ENCODE data around the gene GLUD1.
A peak's percentile ranks its signal among the peaks of the same experiment; 100 is the strongest.
"Not testable (repeated sequence)": the region's sequence is repeated elsewhere in the genome, so short reads cannot be mapped to it uniquely, and the experiment has no call there.

GLUD1 gene

GRCh38 chr10:87134440-87134839, 39.8 kb upstream of the GLUD1 start:
- not testable (repeated sequence) for H3K27me3 ChIP-seq (ENCODE audit: control insufficient read depth in 1 of 2, insufficient read depth in 1 of 2, low read length in 2 of 2); H3K4me1 ChIP-seq (ENCODE audit: control insufficient read depth, insufficient read depth, low read depth, low read length); H3K23ac ChIP-seq (ENCODE audit: low read length in 2 of 2); H3K18ac ChIP-seq (ENCODE audit: low read depth in 1 of 2, low read length in 2 of 2); H3K4me3 ChIP-seq (ENCODE audit: insufficient read depth in 1 of 2, low read depth in 1 of 2, low read length in 2 of 2); H2BK5ac ChIP-seq (ENCODE audit: low read depth, low read length, poor library complexity, severe bottlenecking); H3K4ac ChIP-seq (ENCODE audit: low read depth in 1 of 2, low read length in 2 of 2); DNase-seq; H2BK120ac ChIP-seq (ENCODE audit: low read depth, low read length); H3K27ac ChIP-seq (ENCODE audit: low read length, poor library complexity, severe bottlenecking); H4K91ac ChIP-seq (ENCODE audit: low read length); H4K8ac ChIP-seq (ENCODE audit: low read length); H3K9ac ChIP-seq (ENCODE audit: low read length); H3K36me3 ChIP-seq (ENCODE audit: control insufficient read depth in 1 of 2, insufficient read depth in 2 of 2, low read depth in 1 of 2, low read length in 2 of 2); H2BK12ac ChIP-seq (ENCODE audit: low read length in 2 of 2); H3K4me2 ChIP-seq (ENCODE audit: low read length, poor library complexity, severe bottlenecking); H3K79me1 ChIP-seq (replicated peaks; ENCODE audit: low read length, poor library complexity, severe bottlenecking); H2BK15ac ChIP-seq (ENCODE audit: low read depth, poor library complexity, severe bottlenecking); H3K9me3 ChIP-seq (ENCODE audit: control insufficient read depth, low read length); H3K14ac ChIP-seq (ENCODE audit: low read length in 2 of 2); H2AFZ ChIP-seq (ENCODE audit: low read depth, low read length); H2AK5ac ChIP-seq (ENCODE audit: low read length, severe bottlenecking)
- no CpG with 5 or more reads among the region's 2 CpGs for WGBS

GRCh38 chr10:87133936-87134335, 39.3 kb upstream of the GLUD1 start:
- DNase-seq; H3K79me1 ChIP-seq (replicated peaks; ENCODE audit: low read length, poor library complexity, severe bottlenecking); H2BK5ac ChIP-seq (ENCODE audit: low read depth, low read length, poor library complexity, severe bottlenecking); H4K8ac ChIP-seq (ENCODE audit: low read length); H3K4ac ChIP-seq (ENCODE audit: low read depth in 1 of 2, low read length in 2 of 2); H2BK15ac ChIP-seq (ENCODE audit: low read depth, poor library complexity, severe bottlenecking); H3K27ac ChIP-seq (ENCODE audit: low read length, poor library complexity, severe bottlenecking); H2BK12ac ChIP-seq (ENCODE audit: low read length in 2 of 2); H4K91ac ChIP-seq (ENCODE audit: low read length); H2BK120ac ChIP-seq (ENCODE audit: low read depth, low read length); H2AK5ac ChIP-seq (ENCODE audit: low read length, severe bottlenecking); H3K23ac ChIP-seq (ENCODE audit: low read length in 2 of 2); H3K27me3 ChIP-seq (ENCODE audit: control insufficient read depth in 1 of 2, insufficient read depth in 1 of 2, low read length in 2 of 2); H3K4me3 ChIP-seq (ENCODE audit: insufficient read depth in 1 of 2, low read depth in 1 of 2, low read length in 2 of 2); H3K18ac ChIP-seq (ENCODE audit: low read depth in 1 of 2, low read length in 2 of 2); H3K14ac ChIP-seq (ENCODE audit: low read length in 2 of 2); H3K9ac ChIP-seq (ENCODE audit: low read length); H3K4me2 ChIP-seq (ENCODE audit: low read length, poor library complexity, severe bottlenecking); H3K36me3 ChIP-seq (ENCODE audit: control insufficient read depth in 1 of 2, insufficient read depth in 2 of 2, low read depth in 1 of 2, low read length in 2 of 2); H2AFZ ChIP-seq (ENCODE audit: low read depth, low read length); H3K9me3 ChIP-seq (ENCODE audit: control insufficient read depth, low read length); H3K4me1 ChIP-seq (ENCODE audit: control insufficient read depth, insufficient read depth, low read depth, low read length): not testable (repeated sequence)
- WGBS = 100% methylated on average over 1 of the region's 2 CpGs

- H3K4me3 ChIP-seq (ENCODE audit: insufficient read depth in 1 of 2, low read depth in 1 of 2, low read length in 2 of 2); H2BK12ac ChIP-seq (ENCODE audit: low read length in 2 of 2); H3K79me1 ChIP-seq (replicated peaks; ENCODE audit: low read length, poor library complexity, severe bottlenecking); H3K9ac ChIP-seq (ENCODE audit: low read length); H4K8ac ChIP-seq (ENCODE audit: low read length); H3K27ac ChIP-seq (ENCODE audit: low read length, poor library complexity, severe bottlenecking); H3K9me3 ChIP-seq (ENCODE audit: control insufficient read depth, low read length); H4K91ac ChIP-seq (ENCODE audit: low read length); H2BK120ac ChIP-seq (ENCODE audit: low read depth, low read length); H3K4me2 ChIP-seq (ENCODE audit: low read length, poor library complexity, severe bottlenecking); H3K36me3 ChIP-seq (ENCODE audit: control insufficient read depth in 1 of 2, insufficient read depth in 2 of 2, low read depth in 1 of 2, low read length in 2 of 2); H3K4me1 ChIP-seq (ENCODE audit: control insufficient read depth, insufficient read depth, low read depth, low read length); H3K27me3 ChIP-seq (ENCODE audit: control insufficient read depth in 1 of 2, insufficient read depth in 1 of 2, low read length in 2 of 2); H2BK15ac ChIP-seq (ENCODE audit: low read depth, poor library complexity, severe bottlenecking); H2AK5ac ChIP-seq (ENCODE audit: low read length, severe bottlenecking); H2AFZ ChIP-seq (ENCODE audit: low read depth, low read length); H3K18ac ChIP-seq (ENCODE audit: low read depth in 1 of 2, low read length in 2 of 2); H3K4ac ChIP-seq (ENCODE audit: low read depth in 1 of 2, low read length in 2 of 2); H2BK5ac ChIP-seq (ENCODE audit: low read depth, low read length, poor library complexity, severe bottlenecking); H3K23ac ChIP-seq (ENCODE audit: low read length in 2 of 2); H3K14ac ChIP-seq (ENCODE audit: low read length in 2 of 2): not testable (repeated sequence)
- peak; percentile 7 for DNase-seq
These were observed 37.5 kb upstream of the GLUD1 start for GRCh38 chr10:87132176-87132575.

- H3K36me3 ChIP-seq (ENCODE audit: control insufficient read depth in 1 of 2, insufficient read depth in 2 of 2, low read depth in 1 of 2, low read length in 2 of 2); H3K9me3 ChIP-seq (ENCODE audit: control insufficient read depth, low read length); H2BK12ac ChIP-seq (ENCODE audit: low read length in 2 of 2); H3K79me1 ChIP-seq (replicated peaks; ENCODE audit: low read length, poor library complexity, severe bottlenecking); H3K4me2 ChIP-seq (ENCODE audit: low read length, poor library complexity, severe bottlenecking); H3K27ac ChIP-seq (ENCODE audit: low read length, poor library complexity, severe bottlenecking); H3K23ac ChIP-seq (ENCODE audit: low read length in 2 of 2); H4K91ac ChIP-seq (ENCODE audit: low read length); H3K18ac ChIP-seq (ENCODE audit: low read depth in 1 of 2, low read length in 2 of 2); H2BK15ac ChIP-seq (ENCODE audit: low read depth, poor library complexity, severe bottlenecking); H2AK5ac ChIP-seq (ENCODE audit: low read length, severe bottlenecking); H2BK120ac ChIP-seq (ENCODE audit: low read depth, low read length); H2BK5ac ChIP-seq (ENCODE audit: low read depth, low read length, poor library complexity, severe bottlenecking); H2AFZ ChIP-seq (ENCODE audit: low read depth, low read length); H4K8ac ChIP-seq (ENCODE audit: low read length); H3K14ac ChIP-seq (ENCODE audit: low read length in 2 of 2); H3K4me3 ChIP-seq (ENCODE audit: insufficient read depth in 1 of 2, low read depth in 1 of 2, low read length in 2 of 2); H3K4me1 ChIP-seq (ENCODE audit: control insufficient read depth, insufficient read depth, low read depth, low read length); H3K9ac ChIP-seq (ENCODE audit: low read length); H3K27me3 ChIP-seq (ENCODE audit: control insufficient read depth in 1 of 2, insufficient read depth in 1 of 2, low read length in 2 of 2); H3K4ac ChIP-seq (ENCODE audit: low read depth in 1 of 2, low read length in 2 of 2): not testable (repeated sequence)
- peak; percentile 71 for DNase-seq
- WGBS = no CpG with 5 or more reads among the region's 3 CpGs
These were observed 33.0 kb upstream of the GLUD1 start for GRCh38 chr10:87127607-87128156.

Measured in mesenchymal stem cell (in vitro differentiated cells and primary cell).